HEK293T (cell line): ENCODE data around the gene SGCB.

Experiments
- CTCF ChIA-PET: fragments of 350-600 bp; formaldehyde crosslinking; extraction: SDS; loops from one replicate; lab custom pipeline; 2021; ENCODE audit warnings: antibody characterized with exemption, inconsistent platforms; lab: Yijun Ruan, JAX
- POLR2A ChIA-PET: fragments of 350-600 bp; formaldehyde crosslinking; extraction: SDS; loops from one replicate; lab custom pipeline; 2020; ENCODE audit warnings: antibody characterized with exemption, inconsistent platforms; lab: Yijun Ruan, JAX
- DNase-seq: peaks from one replicate; pipeline ENCODE4 v3.0.0; 2012; ENCODE audit warnings: mixed read lengths; ENCODE audit errors: extremely low spot score
- ARNT ChIP-seq: fragments of 450-650 bp; IDR thresholded peaks from 2 replicates; pipeline ENCODE4 v1.6.1; 2017; ENCODE audit warnings: mild to moderate bottlenecking
- BHLHE40 ChIP-seq: fragments of 450-650 bp; IDR thresholded peaks from 2 replicates; pipeline ENCODE4 v1.6.1; 2016; ENCODE audit warnings: mild to moderate bottlenecking, moderate library complexity, borderline replicate concordance
- CTBP1 ChIP-seq: fragments of 450-650 bp; IDR thresholded peaks from 2 replicates; pipeline ENCODE4 v1.6.1; 2016; ENCODE audit warnings: borderline replicate concordance
- ELF4 ChIP-seq: fragments of 450-650 bp; IDR thresholded peaks from 2 replicates; pipeline ENCODE4 v1.6.1; 2017; ENCODE audit warnings: antibody characterized with exemption
- FOXA1 ChIP-seq: fragments of 450-650 bp; IDR thresholded peaks from 2 replicates; pipeline ENCODE4 v1.6.1; 2016; ENCODE audit warnings: mild to moderate bottlenecking
- FOXK2 ChIP-seq: fragments of 450-650 bp; IDR thresholded peaks from 2 replicates; pipeline ENCODE4 v1.6.1; 2016; ENCODE audit warnings: mild to moderate bottlenecking
- FOXM1 ChIP-seq: fragments of 450-650 bp; IDR thresholded peaks from 2 replicates; pipeline ENCODE4 v1.6.1; 2017; ENCODE audit warnings: mild to moderate bottlenecking, borderline replicate concordance
- HDGF ChIP-seq: fragments of 450-650 bp; IDR thresholded peaks from 2 replicates; pipeline ENCODE4 v1.6.1; 2017; ENCODE audit warnings: antibody characterized with exemption, borderline replicate concordance
- L3MBTL2 ChIP-seq: fragments of 450-650 bp; conservative IDR thresholded peaks from 2 replicates; pipeline ENCODE4 v1.6.1; 2016; ENCODE audit warnings: mild to moderate bottlenecking
- LEF1 ChIP-seq: fragments of 450-650 bp; IDR thresholded peaks from 2 replicates; pipeline ENCODE4 v1.6.1; 2017; ENCODE audit warnings: mild to moderate bottlenecking, borderline replicate concordance
- NFRKB ChIP-seq: fragments of 450-650 bp; IDR thresholded peaks from 2 replicates; pipeline ENCODE4 v1.6.1; 2016; ENCODE audit warnings: mild to moderate bottlenecking, moderate library complexity
- PKNOX1 ChIP-seq: fragments of 450-650 bp; IDR thresholded peaks from 2 replicates; pipeline ENCODE4 v1.6.1; 2016
- SP1 ChIP-seq: fragments of 450-650 bp; IDR thresholded peaks from 2 replicates; pipeline ENCODE4 v1.6.1; 2017
- SUZ12 ChIP-seq: fragments of 450-650 bp; IDR thresholded peaks from 2 replicates; pipeline ENCODE4 v1.6.1; 2016; ENCODE audit warnings: mild to moderate bottlenecking
- TARDBP ChIP-seq: fragments of 450-650 bp; IDR thresholded peaks from 2 replicates; pipeline ENCODE4 v1.6.1; 2016
- ZNF384 ChIP-seq: fragments of 450-650 bp; IDR thresholded peaks from 2 replicates; pipeline ENCODE4 v1.6.1; 2016

Gene SGCB

GRCh38 chr4:52059372-52059771 is 21.3 kb upstream of the SGCB start:
- TF ChIP-seq TARDBP = no peak
- TF ChIP-seq FOXM1 = no peak
- CTCF ChIA-PET = no interaction called here
- POLR2A ChIA-PET = no interaction called here
- no peak for DNase-seq

GRCh38 chr4:52058275-52058674 is 20.2 kb upstream of the SGCB start:
- no peak for DNase-seq
- TF ChIP-seq HDGF (no peak), L3MBTL2 (no peak), FOXM1 (no peak), FOXK2 (no peak), SUZ12 (no peak), ELF4 (no peak), ARNT (no peak), CTBP1 (no peak), NFRKB (no peak)
- ChIA-PET CTCF (no interaction called here), POLR2A (no interaction called here)

- no peak for TF ChIP-seq L3MBTL2
- no peak for TF ChIP-seq FOXK2
- TF ChIP-seq LEF1 = no peak
- TF ChIP-seq ZNF384 = no peak
- no peak for TF ChIP-seq TARDBP
- no peak for TF ChIP-seq SP1
- TF ChIP-seq HDGF = no peak
- DNase-seq = no peak
- CTCF ChIA-PET = no interaction called here
- POLR2A ChIA-PET = no interaction called here
Observed at GRCh38 chr4:52057196-52057595, 19.1 kb upstream of the SGCB start.

GRCh38 chr4:52054254-52054653 is 16.2 kb upstream of the SGCB start:
- ChIA-PET POLR2A (no interaction called here), CTCF (no interaction called here)
- TF ChIP-seq SP1 = no peak
- TF ChIP-seq L3MBTL2 = no peak
- no peak for TF ChIP-seq BHLHE40
- TF ChIP-seq ZNF384 = no peak
- no peak for TF ChIP-seq PKNOX1
- no peak for TF ChIP-seq LEF1
- no peak for TF ChIP-seq FOXK2
- TF ChIP-seq NFRKB = no peak
- no peak for TF ChIP-seq ARNT
- TF ChIP-seq FOXA1 = no peak
- no peak for TF ChIP-seq FOXM1
- no peak for TF ChIP-seq CTBP1
- TF ChIP-seq HDGF = no peak
- no peak for TF ChIP-seq SUZ12
- TF ChIP-seq ELF4 = no peak
- no peak for TF ChIP-seq TARDBP
- DNase-seq = no peak

- no peak for TF ChIP-seq ELF4
- no peak for TF ChIP-seq BHLHE40
- TF ChIP-seq ZNF384 = no peak
- TF ChIP-seq NFRKB = no peak
- TF ChIP-seq FOXK2 = no peak
- no peak for TF ChIP-seq TARDBP
- no peak for TF ChIP-seq ARNT
- no peak for TF ChIP-seq SP1
- no peak for TF ChIP-seq FOXM1
- no peak for TF ChIP-seq L3MBTL2
- no peak for TF ChIP-seq LEF1
- no peak for TF ChIP-seq FOXA1
- TF ChIP-seq CTBP1 = no peak
- TF ChIP-seq SUZ12 = no peak
- no peak for TF ChIP-seq PKNOX1
- TF ChIP-seq HDGF = no peak
- ChIA-PET POLR2A (interaction anchor here (1.5 kb wide), 1 partner anchor 15 kb away, joined by 6 read pairs; the partner anchor contains the start of gene SGCB), CTCF (no interaction called here)
- DNase-seq = no peak
Observed at GRCh38 chr4:52052475-52052780, 14.3 kb upstream of the SGCB start.

GRCh38 chr4:52051615-52052474 is 13.7 kb upstream of the SGCB start:
- ChIA-PET CTCF (no interaction called here), POLR2A (interaction anchor here (1.5 kb wide), 1 partner anchor 14 kb away, joined by 6 read pairs; the partner anchor contains the start of gene SGCB)
- TF ChIP-seq PKNOX1 (peak; percentile 54), BHLHE40 (no peak), L3MBTL2 (peak; percentile 58)
- DNase-seq = peak; percentile 89

- TF ChIP-seq FOXK2 (no peak), TARDBP (no peak), FOXA1 (no peak), ELF4 (no peak), HDGF (no peak), FOXM1 (no peak), L3MBTL2 (no peak), NFRKB (no peak), CTBP1 (no peak), ARNT (no peak), LEF1 (no peak), SP1 (no peak), BHLHE40 (no peak), ZNF384 (no peak), SUZ12 (no peak), PKNOX1 (no peak)
- CTCF ChIA-PET = no interaction called here
- DNase-seq = peak; percentile 51
- POLR2A ChIA-PET = interaction anchor here (1.5 kb wide), 1 partner anchor 14 kb away, joined by 6 read pairs; the partner anchor contains the start of gene SGCB
Observed at GRCh38 chr4:52051213-52051614, 13.1 kb upstream of the SGCB start, which contains the start of gene SPATA18. TSS of gene SPATA18 (plus strand) at chr4:52051304. CDS start at chr4:52051705, 401 bp downstream.
